Measurements from ENCODE around the gene CAPZB. TPM values are rescaled to one million over a fixed set of nuclear protein-coding genes. Genes with fewer than 3 reads are reported as not detected.

CAPZB gene
- total RNA-seq, 1 donor from 2014 or later: 217 TPM

DNA sequence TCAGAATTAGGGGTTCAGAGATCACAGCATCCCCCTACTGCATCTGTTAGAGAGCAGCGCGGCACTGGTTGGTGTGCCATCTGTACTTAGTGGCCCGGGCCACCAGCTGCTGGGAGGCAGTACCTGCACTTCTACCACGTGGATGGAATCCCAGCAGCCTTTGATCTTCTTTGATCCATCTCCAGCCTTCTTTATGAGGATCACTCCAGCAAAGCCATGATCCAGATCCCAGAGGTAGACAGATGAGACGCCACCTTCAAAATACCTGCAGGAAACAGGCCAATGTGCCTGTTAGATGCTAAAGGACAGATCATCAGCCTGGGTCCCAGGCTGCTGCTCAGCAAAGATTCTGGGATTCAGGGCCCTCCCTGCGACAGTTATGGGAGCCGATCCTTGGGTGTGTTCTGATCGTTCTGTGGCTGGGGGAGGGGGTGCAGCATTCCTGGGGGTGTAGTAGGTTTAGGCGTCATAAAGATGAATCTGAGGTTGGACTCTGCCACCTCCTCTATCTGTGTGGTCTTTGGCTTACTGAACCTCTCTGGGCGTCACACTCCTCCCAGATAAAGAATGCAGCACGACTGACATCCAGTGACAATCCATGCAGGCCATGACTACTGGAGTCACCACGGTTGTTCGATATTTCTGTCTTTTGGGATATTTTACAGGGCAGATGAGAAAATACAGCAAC is 127.9 kb downstream of the CAPZB start:
- TF ChIP-seq, protein P1, sequence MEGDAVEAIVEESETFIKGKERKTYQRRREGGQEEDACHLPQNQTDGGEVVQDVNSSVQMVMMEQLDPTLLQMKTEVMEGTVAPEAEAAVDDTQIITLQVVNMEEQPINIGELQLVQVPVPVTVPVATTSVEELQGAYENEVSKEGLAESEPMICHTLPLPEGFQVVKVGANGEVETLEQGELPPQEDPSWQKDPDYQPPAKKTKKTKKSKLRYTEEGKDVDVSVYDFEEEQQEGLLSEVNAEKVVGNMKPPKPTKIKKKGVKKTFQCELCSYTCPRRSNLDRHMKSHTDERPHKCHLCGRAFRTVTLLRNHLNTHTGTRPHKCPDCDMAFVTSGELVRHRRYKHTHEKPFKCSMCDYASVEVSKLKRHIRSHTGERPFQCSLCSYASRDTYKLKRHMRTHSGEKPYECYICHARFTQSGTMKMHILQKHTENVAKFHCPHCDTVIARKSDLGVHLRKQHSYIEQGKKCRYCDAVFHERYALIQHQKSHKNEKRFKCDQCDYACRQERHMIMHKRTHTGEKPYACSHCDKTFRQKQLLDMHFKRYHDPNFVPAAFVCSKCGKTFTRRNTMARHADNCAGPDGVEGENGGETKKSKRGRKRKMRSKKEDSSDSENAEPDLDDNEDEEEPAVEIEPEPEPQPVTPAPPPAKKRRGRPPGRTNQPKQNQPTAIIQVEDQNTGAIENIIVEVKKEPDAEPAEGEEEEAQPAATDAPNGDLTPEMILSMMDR (IDR thresholded peaks at IDR 0.05; ENCODE audit: borderline replicate concordance): no peak
- H3K9me3 ChIP-seq (replicated peaks): no peaks in the 10 kb centered on the region
- H3K27ac ChIP-seq (replicated peaks): no peak overlapping the region
- DNase-seq: no peak
- peaks cover 14% of the 10 kb centered on the region for H3K4me1 ChIP-seq
- H3K36me3 ChIP-seq: peaks cover 49% of the 10 kb centered on the region
- intact Hi-C loops (cut with micrococcal nuclease): no loop called here
- H3K27me3 ChIP-seq (ENCODE audit: low read depth): no peaks in the 10 kb centered on the region
- no peak overlapping the region for H3K4me3 ChIP-seq

DNA sequence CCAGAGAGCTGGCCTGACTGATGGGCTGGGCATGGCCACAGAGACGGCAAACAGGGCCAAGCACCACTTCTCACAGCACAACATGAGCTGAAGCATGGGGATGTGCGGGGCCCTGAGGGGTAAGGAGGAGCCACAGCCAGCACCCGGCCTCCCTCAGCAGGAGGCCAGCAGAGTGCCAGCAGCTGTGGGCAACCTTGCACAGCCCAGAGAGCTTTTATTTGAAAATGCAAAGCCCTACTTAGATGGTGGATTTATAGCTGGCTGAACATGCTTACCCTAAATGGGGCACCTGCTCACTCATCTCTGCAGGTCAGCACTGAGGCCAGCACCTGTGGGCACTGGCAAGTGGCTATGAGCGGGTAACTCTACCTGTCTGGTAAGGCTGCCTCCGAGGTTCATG is 129.1 kb downstream of the CAPZB start:
- TF ChIP-seq, protein P1 (IDR thresholded peaks at IDR 0.05; ENCODE audit: borderline replicate concordance): no peak
- Histone ChIP-seq H3K4me1 (peaks cover 14% of the 10 kb centered on the region), H3K27ac (replicated peaks) (no peak overlapping the region), H3K36me3 (peaks cover 60% of the 10 kb centered on the region), H3K27me3 (ENCODE audit: low read depth) (no peaks in the 10 kb centered on the region), H3K4me3 (no peak overlapping the region), H3K9me3 (replicated peaks) (no peaks in the 10 kb centered on the region)
- DNase-seq: no peak
- intact Hi-C loops (cut with micrococcal nuclease): no loop called here

DNA sequence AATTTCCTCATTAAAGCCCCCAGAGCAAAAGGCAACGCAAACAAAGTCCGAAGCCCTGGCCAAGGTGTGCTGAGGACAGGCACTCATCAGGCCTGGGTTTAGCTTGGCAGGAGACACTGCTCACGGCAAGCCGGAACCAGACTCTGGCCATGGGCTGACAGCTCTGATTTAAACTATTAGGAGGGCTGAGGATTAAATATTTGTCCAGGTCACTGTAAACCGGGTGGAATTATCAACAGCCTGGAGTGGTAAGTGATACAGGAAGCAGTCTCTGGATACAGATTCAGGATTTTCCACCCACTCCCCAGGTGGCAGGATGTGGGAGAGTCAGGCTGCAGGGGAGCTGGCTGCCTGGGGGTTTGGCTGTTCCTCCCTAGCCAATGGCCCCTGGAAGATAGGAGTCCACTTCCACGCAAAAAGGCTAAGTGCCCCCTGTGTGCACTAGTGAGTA is 130.8 kb downstream of the CAPZB start:
- intact Hi-C loops (cut with micrococcal nuclease): no loop called here
- Histone ChIP-seq H3K4me3 (no peak overlapping the region), H3K27me3 (ENCODE audit: low read depth) (no peaks in the 10 kb centered on the region), H3K27ac (replicated peaks) (no peak overlapping the region), H3K36me3 (peaks cover 71% of the 10 kb centered on the region), H3K4me1 (peaks cover under 1% of the 10 kb centered on the region), H3K9me3 (replicated peaks) (no peaks in the 10 kb centered on the region)
- no peak for DNase-seq
- TF ChIP-seq, protein P1 (IDR thresholded peaks at IDR 0.05; ENCODE audit: borderline replicate concordance): no peak

DNA sequence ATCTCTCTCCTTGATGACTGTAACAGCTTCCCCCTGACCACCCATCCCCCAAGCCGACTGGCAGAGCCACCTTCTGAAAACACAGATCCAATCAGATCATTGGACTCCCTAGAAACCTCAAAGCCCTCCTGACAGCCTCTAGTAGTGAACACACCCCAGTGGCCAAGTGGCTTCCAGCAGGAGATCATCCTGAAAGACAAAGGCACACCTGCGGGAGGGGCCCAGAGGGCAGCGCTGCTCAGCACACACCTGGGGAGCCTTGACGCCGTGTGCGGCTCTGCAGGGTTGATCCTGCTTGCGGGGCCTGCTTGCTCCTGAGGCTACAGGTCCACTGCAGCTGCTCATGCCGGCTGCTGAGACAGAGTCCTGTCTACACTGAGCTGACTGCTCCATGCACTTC is 131.7 kb downstream of the CAPZB start:
- H3K27me3 ChIP-seq (ENCODE audit: low read depth): no peaks in the 10 kb centered on the region
- intact Hi-C loops (cut with micrococcal nuclease): no loop called here
- peaks cover 78% of the 10 kb centered on the region for H3K36me3 ChIP-seq
- TF ChIP-seq, protein P1 (IDR thresholded peaks at IDR 0.05; ENCODE audit: borderline replicate concordance): no peak
- no peak for DNase-seq
- no peaks in the 10 kb centered on the region for H3K4me1 ChIP-seq
- no peaks in the 10 kb centered on the region for H3K9me3 ChIP-seq (replicated peaks)
- no peak overlapping the region for H3K27ac ChIP-seq (replicated peaks)
- no peak overlapping the region for H3K4me3 ChIP-seq

DNA sequence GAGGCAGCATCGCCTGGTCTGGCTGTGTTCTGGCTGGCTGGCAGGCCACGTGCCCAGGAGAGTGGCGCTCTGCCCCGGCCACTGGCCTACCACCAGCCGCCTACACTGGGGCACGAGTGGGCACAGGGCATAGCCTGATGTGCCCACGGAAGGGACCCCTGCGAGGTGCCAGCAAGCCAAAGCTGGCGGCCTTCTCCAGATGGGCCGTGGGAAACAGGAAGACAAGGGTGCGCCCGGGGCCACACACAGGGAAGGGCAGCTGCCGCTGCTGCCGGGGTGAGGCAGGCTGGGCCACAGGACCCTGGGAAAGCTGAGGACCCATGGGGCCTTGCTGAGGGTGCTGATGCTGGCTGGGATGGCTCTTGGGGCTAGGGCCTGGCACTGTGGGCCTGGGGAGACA is 132.5 kb downstream of the CAPZB start:
- TF ChIP-seq, protein P1 (IDR thresholded peaks at IDR 0.05; ENCODE audit: borderline replicate concordance): no peak
- no peak for DNase-seq

More for the DNA sequence above, 132.5 kb downstream of the CAPZB start:
- peaks cover 78% of the 10 kb centered on the region for H3K36me3 ChIP-seq
- no peaks in the 10 kb centered on the region for H3K4me1 ChIP-seq
- no peaks in the 10 kb centered on the region for H3K27me3 ChIP-seq (ENCODE audit: low read depth)
- H3K4me3 ChIP-seq: no peak overlapping the region
- H3K27ac ChIP-seq (replicated peaks): no peak overlapping the region
- intact Hi-C loops (cut with micrococcal nuclease): no loop called here
- H3K9me3 ChIP-seq (replicated peaks): no peaks in the 10 kb centered on the region
